Osteoblast (primary cell): Measurements from ENCODE around the gene TSPAN3. TPM values are rescaled to one million over a fixed set of nuclear protein-coding genes. Genes with fewer than 3 reads are reported as not detected.
A peak's percentile ranks its signal among the peaks of the same experiment; 100 is the strongest.

Experiments
- DNase-seq: peaks from one replicate; pipeline ENCODE4 v3.0.0; 2011; ENCODE audit warnings: low spot score, mixed read lengths; ENCODE audit not compliant: insufficient read length; ENCODE audit errors: missing footprints
- H2AFZ ChIP-seq: 2 replicates; pipeline ENCODE4 v1.6.0; 2011; ENCODE audit warnings: mild to moderate bottlenecking, low read length
- H3K27ac ChIP-seq: 2 replicates; pipeline ENCODE4 v1.5.1; 2011; ENCODE audit warnings: mild to moderate bottlenecking, low read depth, low read length, moderate library complexity
- H3K27me3 ChIP-seq: 2 replicates; pipeline ENCODE4 v1.6.0; 2012; ENCODE audit warnings: mild to moderate bottlenecking, control low read depth, inconsistent platforms, low read length, moderate library complexity; ENCODE audit not compliant: insufficient read depth
- H3K36me3 ChIP-seq: 2 replicates; pipeline ENCODE4 v1.5.1; 2011; ENCODE audit warnings: mild to moderate bottlenecking, low read length, control low read depth, moderate library complexity; ENCODE audit not compliant: insufficient read depth
- H3K4me1 ChIP-seq: 2 replicates; pipeline ENCODE4 v1.5.1; 2011; ENCODE audit warnings: mild to moderate bottlenecking, low read length, control low read depth, moderate library complexity; ENCODE audit not compliant: insufficient read depth
- H3K4me2 ChIP-seq: 2 replicates; pipeline ENCODE4 v1.6.0; 2011; ENCODE audit warnings: mild to moderate bottlenecking, low read length; ENCODE audit not compliant: insufficient read depth
- H3K4me3 ChIP-seq: fragments of 200-600 bp; sonication (generic); 3 replicates; pipeline ENCODE4 v1.5.1; 2012; ENCODE audit warnings: mild to moderate bottlenecking, low read length, inconsistent platforms; ENCODE audit not compliant: insufficient read depth
- H3K79me2 ChIP-seq: 2 replicates; pipeline ENCODE4 v1.6.0; 2012; ENCODE audit warnings: mild to moderate bottlenecking, low read length, control low read depth, inconsistent platforms; ENCODE audit not compliant: insufficient read depth
- H3K9me3 ChIP-seq: 2 replicates; pipeline ENCODE4 v1.5.1; 2011; ENCODE audit warnings: low read depth, low read length, control low read depth
- H4K20me1 ChIP-seq: 2 replicates; pipeline ENCODE4 v1.6.0; 2012; ENCODE audit warnings: mild to moderate bottlenecking, low read length, control low read depth; ENCODE audit not compliant: insufficient read depth
- total RNA-seq: library from RNA; depleted of rRNA; stranded (reverse); fragments of >200 nt; gene quantifications from 2 replicates; pipeline ENCODE4 v1.2.3, GENCODE V29; 2012
- TF ChIP-seq, protein P1 (sequence below): IDR thresholded peaks from 2 replicates; pipeline ENCODE4 v1.5.1; 2011; ENCODE audit warnings: mild to moderate bottlenecking, low read depth, low read length, moderate library complexity; ENCODE audit errors: extremely low read depth

TSPAN3 gene
- total RNA-seq, 1 donor = 235 TPM

DNA sequence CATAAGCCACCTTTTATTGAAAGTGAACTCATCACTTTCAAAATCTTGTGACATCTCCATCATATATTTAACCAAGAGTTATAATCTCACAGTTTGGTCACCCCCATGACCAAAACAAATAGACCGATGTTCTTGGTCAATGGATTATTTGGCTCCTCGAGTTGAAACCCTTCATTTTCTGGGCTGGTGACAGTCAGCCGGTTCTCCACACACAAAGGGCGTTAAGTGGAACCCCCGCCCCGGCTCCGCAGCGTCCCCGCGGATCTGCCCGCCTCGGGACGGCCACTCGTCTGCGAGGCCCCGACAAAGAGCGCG, 772 bp downstream of the TSPAN3 start:
- peak overlapping the region; percentile 87 for H3K4me2 ChIP-seq
- peak overlapping the region; percentile 17 for H2AFZ ChIP-seq
- peaks cover 27% of the 10 kb centered on the region for H4K20me1 ChIP-seq
- peak overlapping the region; percentile 82 for H3K4me3 ChIP-seq
- no peaks in the 10 kb centered on the region for H3K36me3 ChIP-seq
- TF ChIP-seq, protein P1, sequence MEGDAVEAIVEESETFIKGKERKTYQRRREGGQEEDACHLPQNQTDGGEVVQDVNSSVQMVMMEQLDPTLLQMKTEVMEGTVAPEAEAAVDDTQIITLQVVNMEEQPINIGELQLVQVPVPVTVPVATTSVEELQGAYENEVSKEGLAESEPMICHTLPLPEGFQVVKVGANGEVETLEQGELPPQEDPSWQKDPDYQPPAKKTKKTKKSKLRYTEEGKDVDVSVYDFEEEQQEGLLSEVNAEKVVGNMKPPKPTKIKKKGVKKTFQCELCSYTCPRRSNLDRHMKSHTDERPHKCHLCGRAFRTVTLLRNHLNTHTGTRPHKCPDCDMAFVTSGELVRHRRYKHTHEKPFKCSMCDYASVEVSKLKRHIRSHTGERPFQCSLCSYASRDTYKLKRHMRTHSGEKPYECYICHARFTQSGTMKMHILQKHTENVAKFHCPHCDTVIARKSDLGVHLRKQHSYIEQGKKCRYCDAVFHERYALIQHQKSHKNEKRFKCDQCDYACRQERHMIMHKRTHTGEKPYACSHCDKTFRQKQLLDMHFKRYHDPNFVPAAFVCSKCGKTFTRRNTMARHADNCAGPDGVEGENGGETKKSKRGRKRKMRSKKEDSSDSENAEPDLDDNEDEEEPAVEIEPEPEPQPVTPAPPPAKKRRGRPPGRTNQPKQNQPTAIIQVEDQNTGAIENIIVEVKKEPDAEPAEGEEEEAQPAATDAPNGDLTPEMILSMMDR = no peak
- H3K27ac ChIP-seq = peak overlapping the region; percentile 46
- peaks cover 12% of the 10 kb centered on the region for H3K27me3 ChIP-seq
- H3K4me1 ChIP-seq = peaks cover 23% of the 10 kb centered on the region
- H3K79me2 ChIP-seq = peaks cover 49% of the 10 kb centered on the region
- H3K9me3 ChIP-seq = no peaks in the 10 kb centered on the region
- DNase-seq = peak; percentile 81

DNA sequence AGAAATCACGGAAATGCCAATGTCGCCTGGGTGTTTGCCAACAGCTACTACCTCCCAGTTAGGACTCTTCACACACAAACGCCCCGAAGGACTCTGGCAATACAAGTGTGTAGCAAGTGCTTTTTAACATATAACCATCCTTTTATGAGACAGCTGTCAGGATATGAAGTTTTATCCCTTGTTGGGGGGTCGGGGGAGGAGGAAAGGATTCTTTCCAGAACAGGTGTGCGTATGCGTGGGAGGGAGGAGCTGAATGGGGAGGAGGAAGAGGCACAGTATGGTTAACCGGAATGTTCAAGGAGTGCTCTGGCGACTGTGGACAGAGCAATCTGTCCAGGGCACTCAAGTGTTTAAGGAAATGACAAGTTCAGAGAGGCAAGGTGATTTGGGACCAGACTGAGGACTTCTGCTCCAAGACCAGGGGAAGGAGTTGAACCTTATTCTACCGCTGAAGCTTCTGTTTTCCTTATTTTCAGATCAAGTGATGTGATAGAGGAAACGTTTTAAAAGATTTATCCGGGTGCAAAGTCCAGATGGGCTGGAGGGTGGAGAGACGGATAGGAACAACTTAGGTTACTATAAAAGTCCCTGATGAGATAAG, 1.3 kb downstream of the TSPAN3 start:
- TF ChIP-seq, protein P1 = no peak
- Histone ChIP-seq H3K4me1 (peaks cover 28% of the 10 kb centered on the region), H3K27me3 (peaks cover 10% of the 10 kb centered on the region), H3K27ac (peak overlapping the region; percentile 46), H3K36me3 (no peaks in the 10 kb centered on the region), H3K79me2 (peaks cover 55% of the 10 kb centered on the region), H3K4me3 (peak overlapping the region; percentile 82), H4K20me1 (peaks cover 27% of the 10 kb centered on the region), H3K4me2 (peak overlapping the region; percentile 87), H3K9me3 (no peaks in the 10 kb centered on the region), H2AFZ (no peak overlapping the region)
- peak; percentile 86 for DNase-seq

DNA sequence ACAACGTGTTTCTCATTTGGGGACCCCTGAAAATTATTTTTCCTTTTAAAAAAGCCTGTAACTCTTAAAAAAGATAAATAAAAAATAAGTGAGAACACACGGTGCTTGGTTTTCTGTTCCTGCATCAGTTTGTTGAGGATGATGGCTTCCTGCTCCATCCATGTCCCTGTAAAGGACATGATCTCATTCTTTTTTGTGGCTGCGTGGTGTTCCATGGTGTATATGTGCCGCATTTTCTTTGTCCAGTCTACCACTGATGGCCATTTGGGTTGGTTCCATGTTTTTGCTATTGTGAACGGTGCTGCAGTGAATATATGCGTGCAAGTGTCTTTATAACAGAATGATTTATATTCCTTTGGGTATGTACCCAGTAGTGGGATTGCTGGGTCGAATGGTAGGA, 2.3 kb downstream of the TSPAN3 start:
- Histone ChIP-seq H2AFZ (no peak overlapping the region), H4K20me1 (peaks cover 30% of the 10 kb centered on the region), H3K4me3 (no peak overlapping the region), H3K79me2 (peaks cover 64% of the 10 kb centered on the region), H3K36me3 (no peaks in the 10 kb centered on the region), H3K27me3 (peaks cover under 1% of the 10 kb centered on the region), H3K4me2 (no peak overlapping the region), H3K4me1 (peaks cover 34% of the 10 kb centered on the region), H3K27ac (no peak overlapping the region), H3K9me3 (no peaks in the 10 kb centered on the region)
- TF ChIP-seq, protein P1 = no peak
- DNase-seq = no peak

DNA sequence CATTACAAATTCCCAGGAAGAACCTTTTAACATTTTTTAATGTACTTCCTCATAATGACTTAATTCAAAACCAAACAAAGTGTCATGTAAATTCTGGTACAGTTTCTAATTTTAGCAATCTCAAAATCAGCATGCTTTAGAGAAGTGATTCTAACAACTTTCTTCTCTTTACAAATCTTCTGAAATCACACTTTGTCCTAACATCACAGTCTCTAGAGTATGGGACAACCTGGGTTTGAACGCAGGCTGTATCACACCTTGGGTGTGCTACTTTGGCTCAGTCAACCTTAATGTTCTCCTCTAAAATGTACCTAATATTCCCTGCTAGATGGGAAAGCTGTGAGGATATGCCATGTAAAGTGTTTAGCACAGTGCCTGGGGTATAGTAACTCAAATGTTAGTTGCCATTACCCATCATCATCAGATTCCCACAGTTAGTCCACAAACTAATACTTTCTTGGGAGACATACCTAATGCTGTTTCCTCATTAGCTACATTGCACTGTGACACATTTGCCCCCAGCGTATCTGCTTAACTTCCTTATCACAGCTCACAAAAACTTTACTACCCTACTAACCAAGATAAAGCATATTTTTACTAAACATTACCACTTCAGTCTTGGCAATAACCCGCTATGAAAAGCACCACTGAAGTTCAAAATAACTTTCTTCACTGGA, 3.1 kb downstream of the TSPAN3 start:
- Histone ChIP-seq H3K9me3 (no peaks in the 10 kb centered on the region), H4K20me1 (peaks cover 34% of the 10 kb centered on the region), H3K79me2 (peaks cover 72% of the 10 kb centered on the region), H2AFZ (no peak overlapping the region), H3K27me3 (no peaks in the 10 kb centered on the region), H3K4me2 (peak overlapping the region; percentile 2), H3K36me3 (no peaks in the 10 kb centered on the region), H3K4me3 (no peak overlapping the region), H3K27ac (no peak overlapping the region), H3K4me1 (peaks cover 34% of the 10 kb centered on the region)
- TF ChIP-seq, protein P1 = no peak
- DNase-seq = no peak
